ENCODE measurements around the gene PDZD2.

PDZD2 gene

DNA sequence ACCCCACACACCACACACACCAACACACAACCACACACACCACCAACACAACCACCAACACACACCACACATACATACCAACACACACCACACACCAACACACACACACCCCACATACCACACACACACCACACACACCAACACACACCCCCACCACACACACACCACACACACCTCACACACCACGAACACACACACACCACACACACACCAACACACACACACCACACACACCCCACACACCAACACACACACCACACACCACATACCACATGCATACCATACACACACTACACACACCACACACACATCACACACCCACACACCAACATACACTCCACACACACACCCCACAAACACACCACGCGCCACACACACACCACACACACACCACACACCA is 363.8 kb downstream of the PDZD2 start:
- Histone ChIP-seq H3K4me1 (no peaks in the 10 kb centered on the region), H3K27ac (no peak overlapping the region), H3K36me3 (peaks cover 0 to 10% (median 0%) of the 10 kb centered on the region in 3 donors), H3K9me3 (no peaks in the 10 kb centered on the region), H3K27me3 (no peaks in the 10 kb centered on the region), H3K4me3 (no peak overlapping the region)
- intact Hi-C loops (cut with DNase I; ENCODE audit: low total_unique reads): no loop called here
- DNase-seq: no peak
- TF ChIP-seq, protein P1, sequence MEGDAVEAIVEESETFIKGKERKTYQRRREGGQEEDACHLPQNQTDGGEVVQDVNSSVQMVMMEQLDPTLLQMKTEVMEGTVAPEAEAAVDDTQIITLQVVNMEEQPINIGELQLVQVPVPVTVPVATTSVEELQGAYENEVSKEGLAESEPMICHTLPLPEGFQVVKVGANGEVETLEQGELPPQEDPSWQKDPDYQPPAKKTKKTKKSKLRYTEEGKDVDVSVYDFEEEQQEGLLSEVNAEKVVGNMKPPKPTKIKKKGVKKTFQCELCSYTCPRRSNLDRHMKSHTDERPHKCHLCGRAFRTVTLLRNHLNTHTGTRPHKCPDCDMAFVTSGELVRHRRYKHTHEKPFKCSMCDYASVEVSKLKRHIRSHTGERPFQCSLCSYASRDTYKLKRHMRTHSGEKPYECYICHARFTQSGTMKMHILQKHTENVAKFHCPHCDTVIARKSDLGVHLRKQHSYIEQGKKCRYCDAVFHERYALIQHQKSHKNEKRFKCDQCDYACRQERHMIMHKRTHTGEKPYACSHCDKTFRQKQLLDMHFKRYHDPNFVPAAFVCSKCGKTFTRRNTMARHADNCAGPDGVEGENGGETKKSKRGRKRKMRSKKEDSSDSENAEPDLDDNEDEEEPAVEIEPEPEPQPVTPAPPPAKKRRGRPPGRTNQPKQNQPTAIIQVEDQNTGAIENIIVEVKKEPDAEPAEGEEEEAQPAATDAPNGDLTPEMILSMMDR (IDR thresholded peaks at IDR 0.05): no peak

DNA sequence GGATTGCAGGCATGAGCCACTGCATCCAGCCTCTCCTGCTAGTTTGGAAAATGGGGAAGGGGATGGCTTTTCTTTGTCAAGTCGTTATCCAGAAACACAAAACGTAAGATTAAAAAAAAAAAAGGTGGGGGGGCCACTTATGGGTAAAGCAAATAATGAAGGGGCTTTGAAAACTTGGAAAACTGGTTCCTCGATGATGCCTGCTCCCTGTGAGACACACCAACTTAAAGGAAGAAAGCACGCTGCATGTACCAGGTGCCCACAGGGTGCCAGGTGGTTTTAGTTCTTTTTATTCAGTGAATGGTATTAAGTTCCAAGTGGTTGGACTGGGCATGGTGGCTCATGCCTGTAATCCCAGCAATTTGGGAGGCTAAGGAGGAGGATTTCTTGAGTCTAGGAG is 365.1 kb downstream of the PDZD2 start:
- Histone ChIP-seq H3K27ac (no peak overlapping the region), H3K4me3 (no peak overlapping the region), H3K27me3 (no peaks in the 10 kb centered on the region), H3K36me3 (peaks cover 0 to 10% (median 0%) of the 10 kb centered on the region in 3 donors), H3K4me1 (no peaks in the 10 kb centered on the region), H3K9me3 (no peaks in the 10 kb centered on the region)
- DNase-seq: no peak
- TF ChIP-seq, protein P1 (IDR thresholded peaks at IDR 0.05): no peak
- intact Hi-C loops (cut with DNase I; ENCODE audit: low total_unique reads): no loop called here

DNA sequence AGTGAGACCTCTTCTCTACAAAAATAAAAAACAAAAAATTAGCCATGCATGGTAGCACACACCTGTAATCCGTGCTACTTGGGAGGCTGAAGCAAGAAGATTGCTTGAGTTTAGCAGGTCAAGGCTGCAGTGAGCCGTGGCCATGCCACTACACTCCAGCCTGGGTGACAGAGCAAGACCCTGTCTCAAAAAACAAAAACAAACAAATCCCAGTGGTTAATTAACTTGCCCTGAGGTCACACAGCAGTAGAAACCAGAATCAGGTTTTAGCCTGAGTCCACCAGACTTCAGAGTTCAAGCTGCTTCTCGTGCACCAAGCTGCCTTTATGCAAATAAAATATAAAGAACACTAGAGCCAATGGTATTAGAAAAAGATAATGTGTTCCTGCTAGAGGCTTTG is 365.5 kb downstream of the PDZD2 start:
- no peak for DNase-seq
- intact Hi-C loops (cut with DNase I; ENCODE audit: low total_unique reads): no loop called here
- no peaks in the 10 kb centered on the region for H3K27me3 ChIP-seq
- no peak overlapping the region for H3K4me3 ChIP-seq
- H3K36me3 ChIP-seq: peaks cover 0 to 10% (median 0%) of the 10 kb centered on the region in 3 donors
- no peaks in the 10 kb centered on the region for H3K4me1 ChIP-seq
- H3K9me3 ChIP-seq: no peaks in the 10 kb centered on the region
- no peak overlapping the region for H3K27ac ChIP-seq
- TF ChIP-seq, protein P1 (IDR thresholded peaks at IDR 0.05): no peak

DNA sequence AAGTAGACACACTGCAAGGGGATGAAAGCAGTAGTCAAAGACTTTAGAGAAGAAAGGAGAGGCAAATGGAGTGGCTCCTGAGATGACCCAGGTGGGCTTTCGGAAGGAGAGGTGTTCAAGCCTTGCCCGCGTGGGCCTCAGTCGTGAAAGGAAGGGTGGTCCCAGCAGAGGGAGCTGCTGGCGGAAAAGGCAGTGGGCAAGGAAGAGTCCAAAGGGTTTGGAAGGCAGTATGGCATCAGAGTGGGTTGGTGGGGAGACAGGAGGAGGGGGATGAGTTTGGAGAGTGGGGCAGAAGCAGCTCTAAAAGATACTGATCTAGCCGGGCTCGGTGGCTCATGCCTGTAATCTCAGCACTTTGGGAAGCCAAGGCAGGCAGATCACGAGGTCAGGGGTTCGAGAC is 369.8 kb downstream of the PDZD2 start:
- Histone ChIP-seq H3K4me3 (no peak overlapping the region), H3K27me3 (no peaks in the 10 kb centered on the region), H3K27ac (no peak overlapping the region), H3K9me3 (no peaks in the 10 kb centered on the region), H3K4me1 (no peaks in the 10 kb centered on the region), H3K36me3 (peaks cover 0 to 10% (median 0%) of the 10 kb centered on the region in 3 donors)
- TF ChIP-seq, protein P1 (IDR thresholded peaks at IDR 0.05): no peak
- intact Hi-C loops (cut with DNase I; ENCODE audit: low total_unique reads): no loop called here
- no peak for DNase-seq

DNA sequence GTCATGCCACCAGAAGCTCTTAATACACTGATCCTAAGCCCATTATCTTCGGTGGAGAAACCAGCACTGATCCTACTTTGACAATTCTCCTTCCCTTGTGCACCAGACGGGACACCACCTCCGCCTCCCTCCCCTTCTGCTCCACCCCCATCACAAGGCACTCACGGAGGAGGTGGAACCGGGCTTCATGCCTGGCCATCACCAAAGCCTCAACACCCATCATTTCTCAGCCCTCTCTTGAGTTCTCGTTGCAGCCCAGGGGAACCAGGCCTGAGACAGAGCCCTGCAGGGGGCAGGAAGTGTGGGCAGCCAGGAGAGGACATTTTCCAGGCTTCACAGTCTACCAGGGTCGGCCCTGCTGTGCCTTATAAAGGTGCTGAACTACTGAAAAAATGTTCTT is 374.7 kb downstream of the PDZD2 start:
- TF ChIP-seq, protein P1 (IDR thresholded peaks at IDR 0.05): no peak
- intact Hi-C loops (cut with DNase I; ENCODE audit: low total_unique reads): no loop called here
- H3K9me3 ChIP-seq: no peaks in the 10 kb centered on the region
- no peak for DNase-seq
- peaks cover 0 to 10% (median 0%) of the 10 kb centered on the region in 3 donors for H3K36me3 ChIP-seq
- H3K4me1 ChIP-seq: peaks cover 0 to 11% (median 2%) of the 10 kb centered on the region in 4 donors
- H3K27me3 ChIP-seq: no peaks in the 10 kb centered on the region
- H3K4me3 ChIP-seq: no peak overlapping the region
- H3K27ac ChIP-seq: no peak overlapping the region

Data from tibial artery (tissue), 4 donors.